Measurements from ENCODE around the gene AFAP1L2. TPM values are rescaled to one million over a fixed set of nuclear protein-coding genes. Genes with fewer than 3 reads are reported as not detected.

AFAP1L2 gene
- total and polyA plus RNA-seq, 2 experiments from 2014 or later = not detected

GRCh38 chr10:114313139-114313538 lies 91.2 kb downstream of the AFAP1L2 start:
- DNase-seq = no peak
- H3K4me2 ChIP-seq (ENCODE audit: unreplicated experiment) = no peak overlapping the region
- TF ChIP-seq EZH2phosphoT487 (IDR thresholded peaks at IDR 0.05; ENCODE audit: insufficient read depth, low read depth) = no peak
- TF ChIP-seq EZH2 (IDR thresholded peaks at IDR 0.05; ENCODE audit: insufficient read depth, poor library complexity, severe bottlenecking) = no peak
- H3K79me2 ChIP-seq (ENCODE audit: insufficient read depth) = no peaks in the 10 kb centered on the region
- no peaks in the 10 kb centered on the region for H4K20me1 ChIP-seq (ENCODE audit: insufficient read depth)
- H3K4me3 ChIP-seq = no peak overlapping the region
- in situ Hi-C loops (cut with MboI) = no loop called here
- no peaks in the 10 kb centered on the region for H3F3A ChIP-seq (ENCODE audit: insufficient read depth)
- peaks cover 21% of the 10 kb centered on the region; the same call in 1 of the 2 replicates for H3K27me3 ChIP-seq (replicated peaks; ENCODE audit: insufficient read depth)
- WGBS, 2 experiments (ENCODE audit: low coverage in 1 of 2, low lambda C conversion rate in 2 of 2, missing lambda C conversion rate in 2 of 2) = 70 to 73% methylated on average over 9 of the region's 9 CpGs
- H3K9ac ChIP-seq = no peak overlapping the region
- H3K4me1 ChIP-seq (ENCODE audit: insufficient read depth) = peaks cover 9% of the 10 kb centered on the region
- no peaks in the 10 kb centered on the region for H3K9me2 ChIP-seq (ENCODE audit: insufficient read depth)
- no peaks in the 10 kb centered on the region for H3K9me3 ChIP-seq (ENCODE audit: low read depth)
- H3K27ac ChIP-seq = no peak overlapping the region
- no peaks in the 10 kb centered on the region for H3K36me3 ChIP-seq (ENCODE audit: low read depth)
- no peak overlapping the region for H2AFZ ChIP-seq

- TF ChIP-seq EZH2 (IDR thresholded peaks at IDR 0.05; ENCODE audit: insufficient read depth, poor library complexity, severe bottlenecking) (no peak), EZH2phosphoT487 (IDR thresholded peaks at IDR 0.05; ENCODE audit: insufficient read depth, low read depth) (no peak)
- Histone ChIP-seq H4K20me1 (ENCODE audit: insufficient read depth) (no peaks in the 10 kb centered on the region), H3F3A (ENCODE audit: insufficient read depth) (no peaks in the 10 kb centered on the region), H3K36me3 (ENCODE audit: low read depth) (no peaks in the 10 kb centered on the region), H3K27me3 (replicated peaks; ENCODE audit: insufficient read depth) (0 out of 2 replicates have a peak, but pooled peaks cover 7% of the 10 kb centered on the region), H3K9ac (no peak overlapping the region), H3K4me3 (no peak overlapping the region), H3K9me3 (ENCODE audit: low read depth) (no peaks in the 10 kb centered on the region), H3K27ac (no peak overlapping the region), H3K4me2 (ENCODE audit: unreplicated experiment) (no peak overlapping the region), H3K79me2 (ENCODE audit: insufficient read depth) (no peaks in the 10 kb centered on the region), H3K4me1 (ENCODE audit: insufficient read depth) (peaks cover 13% of the 10 kb centered on the region), H3K9me2 (ENCODE audit: insufficient read depth) (no peaks in the 10 kb centered on the region), H2AFZ (no peak overlapping the region)
- WGBS, 2 experiments (ENCODE audit: low coverage in 1 of 2, low lambda C conversion rate in 2 of 2, missing lambda C conversion rate in 2 of 2) = 86 to 89% methylated on average over 13 of the region's 13 CpGs
- in situ Hi-C loops (cut with MboI) = no loop called here
- DNase-seq = no peak
These were observed 92.6 kb downstream of the AFAP1L2 start for GRCh38 chr10:114311496-114312209.

- WGBS, 2 experiments (ENCODE audit: low coverage in 1 of 2, low lambda C conversion rate in 2 of 2, missing lambda C conversion rate in 2 of 2) = 53 to 57% methylated on average over 6 of the region's 6 CpGs
- Histone ChIP-seq H4K20me1 (ENCODE audit: insufficient read depth) (no peaks in the 10 kb centered on the region), H3K4me2 (ENCODE audit: unreplicated experiment) (no peak overlapping the region), H3K9me3 (ENCODE audit: low read depth) (no peaks in the 10 kb centered on the region), H3F3A (ENCODE audit: insufficient read depth) (no peaks in the 10 kb centered on the region), H3K79me2 (ENCODE audit: insufficient read depth) (no peaks in the 10 kb centered on the region), H3K36me3 (ENCODE audit: low read depth) (no peaks in the 10 kb centered on the region), H3K4me1 (ENCODE audit: insufficient read depth) (peaks cover 17% of the 10 kb centered on the region), H3K27me3 (replicated peaks; ENCODE audit: insufficient read depth) (0 out of 2 replicates have a peak, but pooled peaks cover 7% of the 10 kb centered on the region), H3K9ac (no peak overlapping the region), H3K27ac (no peak overlapping the region), H3K4me3 (no peak overlapping the region), H2AFZ (no peak overlapping the region), H3K9me2 (ENCODE audit: insufficient read depth) (no peaks in the 10 kb centered on the region)
- DNase-seq = no peak
- no peak for TF ChIP-seq EZH2 (IDR thresholded peaks at IDR 0.05; ENCODE audit: insufficient read depth, poor library complexity, severe bottlenecking)
- TF ChIP-seq EZH2phosphoT487 (IDR thresholded peaks at IDR 0.05; ENCODE audit: insufficient read depth, low read depth) = no peak
- in situ Hi-C loops (cut with MboI) = no loop called here
These were observed 93.3 kb downstream of the AFAP1L2 start for GRCh38 chr10:114311023-114311422.

GRCh38 chr10:114310346-114310745 lies 94.0 kb downstream of the AFAP1L2 start:
- Histone ChIP-seq H3K9me3 (ENCODE audit: low read depth) (no peaks in the 10 kb centered on the region), H3K27me3 (replicated peaks; ENCODE audit: insufficient read depth) (0 out of 2 replicates have a peak, but pooled peaks cover 7% of the 10 kb centered on the region), H3K4me1 (ENCODE audit: insufficient read depth) (peaks cover 17% of the 10 kb centered on the region), H3K79me2 (ENCODE audit: insufficient read depth) (no peaks in the 10 kb centered on the region), H4K20me1 (ENCODE audit: insufficient read depth) (no peaks in the 10 kb centered on the region), H3K4me2 (ENCODE audit: unreplicated experiment) (no peak overlapping the region), H3K36me3 (ENCODE audit: low read depth) (no peaks in the 10 kb centered on the region), H3K4me3 (no peak overlapping the region), H3K27ac (no peak overlapping the region), H3K9me2 (ENCODE audit: insufficient read depth) (no peaks in the 10 kb centered on the region), H3F3A (ENCODE audit: insufficient read depth) (no peaks in the 10 kb centered on the region), H3K9ac (no peak overlapping the region), H2AFZ (no peak overlapping the region)
- 80 to 87% methylated on average over 10 of the region's 10 CpGs for WGBS, 2 experiments (ENCODE audit: low coverage in 1 of 2, low lambda C conversion rate in 2 of 2, missing lambda C conversion rate in 2 of 2)
- in situ Hi-C loops (cut with MboI) = no loop called here
- DNase-seq = no peak
- no peak for TF ChIP-seq EZH2 (IDR thresholded peaks at IDR 0.05; ENCODE audit: insufficient read depth, poor library complexity, severe bottlenecking)
